Right lobe of liver (tissue), 4 donors: ENCODE results near the gene ZACN.

Experiments used
- POLR2A ChIP-seq: fragments of 450-650 bp; IDR thresholded peaks from one replicate; pipeline ENCODE4 v1.6.1; 2017; ENCODE audit warnings: antibody characterized with exemption, mild to moderate bottlenecking
- TF ChIP-seq, protein P1 (sequence below), 4 donors: fragments of 200-600 bp in 3 of 4; fragments of 450-650 bp in 1 of 4; IDR thresholded peaks; one replicate each; pipeline versions ENCODE4 v1.5.1 to v1.8.0; 2016 to 2022; ENCODE audit warnings: antibody characterized with exemption in 4 of 4, mild to moderate bottlenecking in 2 of 4
- donor health status: DM: no; HTN: no; CAD: no.
- donor health status: DM: no; HTN: no; CAD: no.
- donor health status: DM: no; HTN: yes; CAD: no.

DNA sequence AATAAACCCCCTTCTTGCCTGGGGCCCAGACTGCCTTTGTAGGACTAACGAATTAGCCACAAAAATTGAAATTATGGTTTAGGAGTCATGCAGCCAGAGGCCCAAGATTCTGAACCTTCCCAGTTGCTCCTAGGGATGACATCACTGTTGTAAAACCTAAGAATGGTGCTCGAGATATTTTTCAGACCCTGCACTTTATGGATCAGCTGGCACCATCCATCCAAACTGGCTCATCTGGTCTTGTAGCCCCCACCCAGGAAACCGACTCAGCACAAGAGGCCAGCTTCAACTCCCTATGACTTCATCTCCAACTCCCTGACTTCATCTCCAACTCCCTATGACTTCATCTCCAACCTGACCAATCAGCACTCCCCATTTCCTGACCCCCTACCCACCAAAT is 40.9 kb upstream of the ZACN start:
- TF ChIP-seq, protein P1, sequence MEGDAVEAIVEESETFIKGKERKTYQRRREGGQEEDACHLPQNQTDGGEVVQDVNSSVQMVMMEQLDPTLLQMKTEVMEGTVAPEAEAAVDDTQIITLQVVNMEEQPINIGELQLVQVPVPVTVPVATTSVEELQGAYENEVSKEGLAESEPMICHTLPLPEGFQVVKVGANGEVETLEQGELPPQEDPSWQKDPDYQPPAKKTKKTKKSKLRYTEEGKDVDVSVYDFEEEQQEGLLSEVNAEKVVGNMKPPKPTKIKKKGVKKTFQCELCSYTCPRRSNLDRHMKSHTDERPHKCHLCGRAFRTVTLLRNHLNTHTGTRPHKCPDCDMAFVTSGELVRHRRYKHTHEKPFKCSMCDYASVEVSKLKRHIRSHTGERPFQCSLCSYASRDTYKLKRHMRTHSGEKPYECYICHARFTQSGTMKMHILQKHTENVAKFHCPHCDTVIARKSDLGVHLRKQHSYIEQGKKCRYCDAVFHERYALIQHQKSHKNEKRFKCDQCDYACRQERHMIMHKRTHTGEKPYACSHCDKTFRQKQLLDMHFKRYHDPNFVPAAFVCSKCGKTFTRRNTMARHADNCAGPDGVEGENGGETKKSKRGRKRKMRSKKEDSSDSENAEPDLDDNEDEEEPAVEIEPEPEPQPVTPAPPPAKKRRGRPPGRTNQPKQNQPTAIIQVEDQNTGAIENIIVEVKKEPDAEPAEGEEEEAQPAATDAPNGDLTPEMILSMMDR (IDR thresholded peaks at IDR 0.05) = no peak
- no peak for TF ChIP-seq POLR2A
